ENCODE results near the gene NELFB.

GRCh38 chr9:137320555-137321384, 65.6 kb downstream of the NELFB start:
- TF ChIP-seq POLR2A (IDR thresholded peaks at IDR 0.05; ENCODE audit: low read length): no peak
- no peak for TF ChIP-seq GATA1 (IDR thresholded peaks at IDR 0.05; ENCODE audit: low read depth, low read length)
